ENCODE results near the gene LAMA3. TPM values are rescaled to one million over a fixed set of nuclear protein-coding genes. Genes with fewer than 3 reads are reported as not detected.

The LAMA3 gene
- total and polyA plus RNA-seq, 4 donors = 0.26 to 3.9 (median 0.37) TPM

- Histone ChIP-seq H3K27ac (ENCODE audit: low read depth in 1 of 2, low read length in 2 of 2) (no peak overlapping the region), H3K9me3 (ENCODE audit: control insufficient read depth in 4 of 4, low read length in 3 of 4) (no peaks in the 10 kb centered on the region), H3K4me1 (ENCODE audit: control insufficient read depth in 4 of 4, insufficient read depth in 4 of 4, low read length in 3 of 4) (no peaks in the 10 kb centered on the region), H3K27me3 (ENCODE audit: control insufficient read depth in 4 of 4, insufficient read depth in 4 of 4, low read length in 3 of 4) (no peaks in the 10 kb centered on the region), H3K36me3 (ENCODE audit: control insufficient read depth in 4 of 4, insufficient read depth in 3 of 4, low read depth in 1 of 4, low read length in 3 of 4) (no peaks in the 10 kb centered on the region), H3K4me3 (ENCODE audit: low read depth in 1 of 3, low read length in 3 of 3) (no peak overlapping the region), H3K9ac (ENCODE audit: low read depth in 1 of 2, low read length in 2 of 2) (no peak overlapping the region)
- no peak for TF ChIP-seq YY1 (IDR thresholded peaks at IDR 0.05)
- no peak for TF ChIP-seq FOXA2 (IDR thresholded peaks at IDR 0.05)
- no peak for TF ChIP-seq HNF4A (conservative IDR thresholded peaks at IDR 0.05)
- no peak for TF ChIP-seq GABPA (IDR thresholded peaks at IDR 0.05 in 1 of 2, conservative IDR thresholded peaks at IDR 0.05 in 1 of 2)
- TF ChIP-seq JUND (IDR thresholded peaks at IDR 0.05) = no peak
- TF ChIP-seq RXRA (IDR thresholded peaks at IDR 0.05) = no peak
- no peak for TF ChIP-seq REST (IDR thresholded peaks at IDR 0.05)
- TF ChIP-seq RAD21 (IDR thresholded peaks at IDR 0.05) = no peak
- TF ChIP-seq NR2F2 (IDR thresholded peaks at IDR 0.05) = no peak
- no peak for TF ChIP-seq CTCF (IDR thresholded peaks at IDR 0.05; ENCODE audit: low read depth, low read length, missing input control)
- no peak for TF ChIP-seq FOXA1 (IDR thresholded peaks at IDR 0.05)
- TF ChIP-seq EGR1 (IDR thresholded peaks at IDR 0.05; ENCODE audit: low read depth in 2 of 2) = no peak
- TF ChIP-seq TAF1 (conservative IDR thresholded peaks at IDR 0.05) = no peak
- no peak for TF ChIP-seq MAX (IDR thresholded peaks at IDR 0.05)
- TF ChIP-seq HNF4G (IDR thresholded peaks at IDR 0.05) = no peak
- no peak for TF ChIP-seq ATF3 (IDR thresholded peaks at IDR 0.05)
- DNase-seq (ENCODE audit: low spot score) = no peak
- 93% methylated on average over 7 of the region's 7 CpGs for WGBS
These were observed 36.8 kb downstream of the LAMA3 start for GRCh38 chr18:23725827-23726661.
